GM12872 (cell line): Measurements from ENCODE around the gene PPT2.

Experiments
- TF ChIP-seq, protein P1 (sequence below): IDR thresholded peaks from 3 replicates; pipeline ENCODE4 v1.5.1; 2011; ENCODE audit warnings: low read depth, mild to moderate bottlenecking, low read length, moderate library complexity; ENCODE audit not compliant: insufficient read depth

Gene PPT2

DNA sequence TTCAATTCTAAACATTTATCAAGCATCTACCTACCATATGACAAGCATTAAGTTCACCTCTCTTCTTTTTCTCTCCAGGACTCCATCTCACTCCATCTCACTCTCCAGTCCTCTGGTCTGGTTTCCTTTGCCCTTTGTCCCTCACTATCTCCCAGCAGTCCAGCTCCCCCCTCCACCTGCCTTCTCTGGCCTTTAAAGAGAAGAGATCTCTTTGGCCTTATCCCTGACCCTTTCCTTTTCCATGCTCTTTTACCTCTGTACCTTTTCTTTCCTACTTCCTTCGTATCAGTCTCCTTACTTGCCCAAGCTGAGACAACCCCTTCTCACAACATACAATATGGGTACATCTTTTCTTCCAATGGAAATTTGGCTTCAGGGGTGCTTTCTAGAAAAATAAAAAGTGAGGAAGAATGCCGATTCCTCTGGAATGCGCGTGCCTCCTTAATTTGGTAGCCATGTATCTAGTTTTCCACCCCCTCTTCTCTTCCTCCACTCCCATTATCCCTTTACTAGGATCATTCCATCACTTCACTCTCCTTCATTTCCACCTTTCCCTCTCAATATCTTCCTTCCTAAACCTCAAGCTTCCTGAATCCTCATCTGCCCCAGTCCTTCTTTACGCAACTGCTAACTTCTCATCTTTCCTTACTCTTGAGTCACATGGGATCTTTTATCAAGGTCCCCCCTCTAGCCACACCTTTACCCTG lies 22.7 kb downstream of the PPT2 start:
- TF ChIP-seq, protein P1, sequence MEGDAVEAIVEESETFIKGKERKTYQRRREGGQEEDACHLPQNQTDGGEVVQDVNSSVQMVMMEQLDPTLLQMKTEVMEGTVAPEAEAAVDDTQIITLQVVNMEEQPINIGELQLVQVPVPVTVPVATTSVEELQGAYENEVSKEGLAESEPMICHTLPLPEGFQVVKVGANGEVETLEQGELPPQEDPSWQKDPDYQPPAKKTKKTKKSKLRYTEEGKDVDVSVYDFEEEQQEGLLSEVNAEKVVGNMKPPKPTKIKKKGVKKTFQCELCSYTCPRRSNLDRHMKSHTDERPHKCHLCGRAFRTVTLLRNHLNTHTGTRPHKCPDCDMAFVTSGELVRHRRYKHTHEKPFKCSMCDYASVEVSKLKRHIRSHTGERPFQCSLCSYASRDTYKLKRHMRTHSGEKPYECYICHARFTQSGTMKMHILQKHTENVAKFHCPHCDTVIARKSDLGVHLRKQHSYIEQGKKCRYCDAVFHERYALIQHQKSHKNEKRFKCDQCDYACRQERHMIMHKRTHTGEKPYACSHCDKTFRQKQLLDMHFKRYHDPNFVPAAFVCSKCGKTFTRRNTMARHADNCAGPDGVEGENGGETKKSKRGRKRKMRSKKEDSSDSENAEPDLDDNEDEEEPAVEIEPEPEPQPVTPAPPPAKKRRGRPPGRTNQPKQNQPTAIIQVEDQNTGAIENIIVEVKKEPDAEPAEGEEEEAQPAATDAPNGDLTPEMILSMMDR = no peak

DNA sequence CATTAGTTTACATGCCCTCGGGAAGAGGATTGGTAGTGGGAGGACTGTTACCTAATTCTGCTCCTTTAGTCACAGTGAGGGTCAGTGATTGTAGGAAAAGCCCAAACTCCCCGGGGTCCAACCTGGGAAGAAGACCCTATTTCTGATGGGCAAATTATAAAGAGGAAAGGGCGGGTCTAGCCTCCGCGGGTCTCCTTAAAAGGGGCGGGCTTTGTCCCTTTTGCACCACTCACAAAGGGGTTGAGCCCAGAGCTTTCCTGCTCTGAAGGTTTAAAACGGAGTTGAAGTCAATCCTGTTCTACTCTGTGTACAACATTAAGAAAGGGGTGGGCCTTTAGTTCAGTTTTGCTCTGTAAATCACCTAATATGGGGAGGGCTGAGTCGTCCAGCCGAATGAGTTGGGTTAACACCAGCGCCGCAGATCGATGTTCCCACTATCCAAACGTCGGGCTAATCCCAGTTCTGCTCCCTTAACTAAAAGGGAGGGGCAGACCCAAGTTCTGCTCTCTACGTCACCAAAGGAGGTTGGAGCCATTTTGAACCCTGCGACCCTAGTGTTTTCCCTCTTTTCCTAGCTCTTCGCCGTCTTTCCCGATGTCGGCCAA lies 23.3 kb downstream of the PPT2 start:
- TF ChIP-seq, protein P1 = no peak

DNA sequence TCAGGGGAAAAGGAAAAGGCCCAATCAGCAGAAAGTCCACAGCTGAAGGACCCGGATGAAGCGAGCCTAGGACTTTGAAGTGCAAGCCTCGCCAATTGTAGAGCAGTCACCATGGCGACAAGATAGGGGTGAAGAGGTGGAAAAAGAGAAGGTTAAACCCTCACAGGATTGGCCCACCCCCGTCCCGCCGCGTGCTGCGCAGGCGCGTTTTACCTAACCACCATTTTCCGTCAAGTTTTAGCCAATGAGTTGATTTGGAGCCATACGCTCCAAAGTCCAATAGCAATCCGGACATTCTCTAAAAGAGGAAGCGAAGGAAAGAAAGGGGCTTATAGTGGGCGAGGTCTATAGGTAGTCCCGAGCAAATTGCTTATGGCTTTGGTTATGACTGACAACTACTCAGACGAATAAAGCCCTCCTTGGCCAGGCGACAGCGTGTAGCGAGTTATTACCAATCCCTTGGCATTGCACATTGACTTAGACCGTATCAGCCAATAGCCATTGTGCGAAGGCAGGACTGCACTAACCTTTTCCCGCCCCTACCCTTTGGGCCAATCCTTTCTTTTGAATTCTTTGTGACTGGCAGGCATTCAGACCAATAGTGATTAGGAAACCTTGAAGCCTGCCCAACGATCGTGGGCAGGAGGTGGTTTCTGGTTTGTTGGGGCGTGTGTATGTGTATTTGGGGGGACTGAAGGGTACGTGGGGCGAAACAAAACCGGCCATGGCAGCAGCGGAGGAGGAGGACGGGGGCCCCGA lies 24.0 kb downstream of the PPT2 start, which contains the start of gene RNF5:
RNF5 (plus strand) TSS at position 618 of the 759 bp plus-strand sequence; CDS start at position 725, 107 bp downstream.
- TF ChIP-seq, protein P1 = no peak

DNA sequence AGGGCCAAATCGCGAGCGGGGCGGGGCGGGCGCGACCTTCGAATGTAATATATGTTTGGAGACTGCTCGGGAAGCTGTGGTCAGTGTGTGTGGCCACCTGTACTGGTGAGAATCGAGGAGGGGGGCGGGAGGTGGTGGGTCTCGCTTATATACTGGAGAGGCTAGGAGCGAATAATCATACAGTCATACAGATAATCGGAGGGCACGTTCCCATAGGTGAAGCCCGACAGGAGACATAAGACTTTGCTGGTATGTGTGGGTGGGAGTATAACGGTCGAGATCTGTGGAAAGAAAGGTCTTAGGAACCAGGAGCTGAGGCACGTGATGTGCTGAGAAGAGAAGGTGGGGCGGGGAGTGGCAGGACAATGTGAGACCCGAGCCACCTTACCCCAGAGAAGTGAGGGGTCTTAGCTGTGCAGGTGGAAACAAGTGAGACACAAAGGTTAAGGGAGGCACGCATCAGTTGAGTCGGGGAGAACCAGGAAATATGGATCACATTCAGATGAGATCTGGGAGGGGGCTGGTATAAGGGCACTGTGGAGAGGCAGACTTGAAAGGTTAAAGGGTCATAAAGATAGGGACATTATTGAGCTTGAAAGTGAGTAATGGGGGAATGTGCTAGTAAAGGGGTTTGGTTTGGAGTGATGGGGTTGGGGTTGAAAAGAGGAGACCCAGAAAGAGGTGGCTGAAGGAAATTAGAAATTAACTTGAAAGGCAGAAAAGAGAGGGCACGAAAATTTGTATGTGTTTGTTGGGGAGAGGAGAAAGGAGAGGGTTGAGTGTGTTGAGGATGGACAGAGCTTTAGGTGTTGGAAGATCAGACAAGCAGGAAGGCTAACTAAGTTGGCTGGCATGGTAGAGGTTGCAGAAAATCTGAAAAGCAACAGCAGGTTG lies 24.9 kb downstream of the PPT2 start:
- TF ChIP-seq, protein P1 = no peak

DNA sequence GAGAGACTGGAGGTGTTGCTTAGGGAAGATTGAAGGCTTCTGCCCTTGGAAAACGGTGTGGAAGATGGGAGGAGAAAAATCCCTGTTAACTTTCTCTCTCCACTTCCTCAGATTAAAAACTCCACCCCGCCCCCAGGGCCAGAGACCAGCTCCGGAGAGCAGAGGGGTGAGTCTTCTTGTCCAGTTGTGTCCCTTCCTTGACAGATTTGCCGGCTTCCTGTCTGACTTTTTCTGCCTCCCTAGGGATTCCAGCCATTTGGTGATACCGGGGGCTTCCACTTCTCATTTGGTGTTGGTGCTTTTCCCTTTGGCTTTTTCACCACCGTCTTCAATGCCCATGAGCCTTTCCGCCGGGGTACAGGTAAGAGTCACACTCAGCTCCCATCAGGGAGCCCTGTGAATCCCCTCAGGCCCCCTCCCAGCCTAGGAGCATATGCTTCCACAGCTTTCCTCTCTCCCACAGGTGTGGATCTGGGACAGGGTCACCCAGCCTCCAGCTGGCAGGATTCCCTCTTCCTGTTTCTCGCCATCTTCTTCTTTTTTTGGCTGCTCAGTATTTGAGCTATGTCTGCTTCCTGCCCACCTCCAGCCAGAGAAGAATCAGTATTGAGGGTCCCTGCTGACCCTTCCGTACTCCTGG lies 25.9 kb downstream of the PPT2 start:
- TF ChIP-seq, protein P1 = no peak

DNA sequence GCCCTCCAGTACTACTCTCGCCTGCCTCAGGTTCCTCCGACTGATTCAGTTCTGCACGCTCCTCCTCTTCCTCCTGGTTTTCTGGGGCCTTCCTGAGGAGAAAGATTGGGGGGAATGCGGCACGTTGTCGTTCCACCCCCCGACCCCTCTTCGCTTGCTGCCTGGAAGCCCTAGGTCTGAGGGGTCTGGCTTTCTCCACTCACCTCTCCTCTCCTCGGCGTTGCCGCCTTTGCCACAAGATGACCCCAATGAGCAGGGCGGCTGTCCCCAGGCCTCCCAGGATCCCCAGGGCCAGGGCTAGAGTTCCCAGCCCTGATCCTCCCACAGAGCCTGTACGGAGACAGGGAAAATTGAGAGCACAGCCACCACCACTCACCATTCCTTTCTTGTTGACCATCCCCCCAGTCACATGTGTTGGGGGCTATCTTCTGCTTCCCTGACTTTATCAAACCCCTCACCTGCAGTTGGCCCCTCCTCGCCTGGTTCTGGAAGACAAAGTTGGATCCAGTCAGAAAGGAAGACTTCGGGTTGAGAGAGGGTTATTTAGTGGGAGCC lies 27.3 kb downstream of the PPT2 start:
- TF ChIP-seq, protein P1 = no peak
